Nephron progenitor cell (in vitro differentiated cells): ENCODE measurements around the gene GPATCH8.
"Not testable (repeated sequence)": the region's sequence is repeated elsewhere in the genome, so short reads cannot be mapped to it uniquely, and the experiment has no call there.

ENCODE experiments used
- DNase-seq: peaks from one replicate; pipeline ENCODE4 v3.0.0; 2021
- H3K27ac Mint-ChIP-seq: 2 replicates; pipeline ENCODE4 v1.8.0; 2021; ENCODE audit warnings: mild to moderate bottlenecking, moderate library complexity, mixed read lengths
- H3K27me3 Mint-ChIP-seq: 2 replicates; pipeline ENCODE4 v1.8.0; 2021; ENCODE audit warnings: mild to moderate bottlenecking, low read depth, mixed read lengths; ENCODE audit not compliant: poor library complexity
- H3K36me3 Mint-ChIP-seq: 2 replicates; pipeline ENCODE4 v1.8.0; 2021; ENCODE audit warnings: low read depth, mixed read lengths
- H3K4me1 Mint-ChIP-seq: 2 replicates; pipeline ENCODE4 v1.8.0; 2021; ENCODE audit warnings: mixed read lengths
- H3K4me3 Mint-ChIP-seq: 2 replicates; pipeline ENCODE4 v1.8.0; 2021; ENCODE audit warnings: mild to moderate bottlenecking, moderate library complexity, mixed read lengths
- H3K9me3 Mint-ChIP-seq: 2 replicates; pipeline ENCODE4 v1.8.0; 2021; ENCODE audit warnings: mild to moderate bottlenecking, moderate library complexity, mixed read lengths
- TF ChIP-seq, protein P1 (sequence below): fragments of 200-600 bp; sonication (generic); IDR thresholded peaks from 2 replicates; pipeline ENCODE4 v1.5.0; 2021; ENCODE audit warnings: antibody characterized with exemption

The GPATCH8 gene

DNA sequence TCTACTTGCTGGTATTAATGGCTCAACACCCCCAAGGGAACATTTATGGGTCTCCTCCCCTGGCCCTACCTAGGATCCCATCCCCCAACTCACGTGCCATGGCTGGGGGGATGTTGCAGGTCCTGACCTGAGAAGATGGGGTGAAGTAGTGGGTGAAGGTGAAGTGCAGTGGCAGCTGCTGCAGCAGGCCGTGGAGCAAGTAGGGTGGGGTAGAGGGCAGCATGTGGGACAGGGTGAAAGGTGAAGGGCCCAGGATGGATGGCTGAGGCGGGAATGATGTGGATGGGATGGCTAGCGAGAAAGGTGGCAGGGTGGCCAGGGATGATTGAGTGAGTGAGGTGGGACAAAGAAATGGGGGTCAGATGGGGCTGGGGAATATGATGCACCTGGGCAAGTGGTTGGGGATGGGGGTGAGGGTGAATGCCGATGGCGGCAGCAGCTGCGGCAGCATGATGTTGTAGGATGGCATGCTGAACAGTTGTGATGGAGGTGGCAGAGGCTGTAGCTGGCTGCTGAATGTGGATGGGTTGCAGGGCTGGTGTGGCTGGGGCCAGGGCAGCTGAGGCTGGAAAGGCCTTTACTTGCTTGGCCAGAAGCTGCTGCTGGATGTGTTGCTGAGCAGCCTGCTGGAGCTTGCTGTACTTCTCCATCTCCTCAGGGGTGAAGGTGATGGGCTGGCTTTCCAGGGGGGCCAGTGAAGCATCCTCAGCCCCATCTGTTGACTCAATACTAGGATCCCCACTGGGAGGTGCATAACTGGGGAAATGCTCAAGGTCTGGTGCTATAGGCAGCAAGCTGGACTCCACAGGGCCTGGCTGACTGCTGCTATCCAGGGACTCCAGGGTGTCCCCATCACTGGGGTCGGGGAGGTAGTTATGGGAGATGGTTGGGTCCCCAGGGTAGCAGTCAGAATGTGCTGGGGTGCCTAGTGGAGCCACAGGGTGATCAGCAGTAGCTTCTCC is 105.4 kb downstream of the GPATCH8 start:
- Mint-ChIP-seq H3K4me3 (no peak overlapping the region), H3K27me3 (no peaks in the 10 kb centered on the region), H3K4me1 (no peaks in the 10 kb centered on the region), H3K27ac (no peak overlapping the region), H3K36me3 (peaks cover 53% of the 10 kb centered on the region), H3K9me3 (no peaks in the 10 kb centered on the region)
- TF ChIP-seq, protein P1, sequence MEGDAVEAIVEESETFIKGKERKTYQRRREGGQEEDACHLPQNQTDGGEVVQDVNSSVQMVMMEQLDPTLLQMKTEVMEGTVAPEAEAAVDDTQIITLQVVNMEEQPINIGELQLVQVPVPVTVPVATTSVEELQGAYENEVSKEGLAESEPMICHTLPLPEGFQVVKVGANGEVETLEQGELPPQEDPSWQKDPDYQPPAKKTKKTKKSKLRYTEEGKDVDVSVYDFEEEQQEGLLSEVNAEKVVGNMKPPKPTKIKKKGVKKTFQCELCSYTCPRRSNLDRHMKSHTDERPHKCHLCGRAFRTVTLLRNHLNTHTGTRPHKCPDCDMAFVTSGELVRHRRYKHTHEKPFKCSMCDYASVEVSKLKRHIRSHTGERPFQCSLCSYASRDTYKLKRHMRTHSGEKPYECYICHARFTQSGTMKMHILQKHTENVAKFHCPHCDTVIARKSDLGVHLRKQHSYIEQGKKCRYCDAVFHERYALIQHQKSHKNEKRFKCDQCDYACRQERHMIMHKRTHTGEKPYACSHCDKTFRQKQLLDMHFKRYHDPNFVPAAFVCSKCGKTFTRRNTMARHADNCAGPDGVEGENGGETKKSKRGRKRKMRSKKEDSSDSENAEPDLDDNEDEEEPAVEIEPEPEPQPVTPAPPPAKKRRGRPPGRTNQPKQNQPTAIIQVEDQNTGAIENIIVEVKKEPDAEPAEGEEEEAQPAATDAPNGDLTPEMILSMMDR, result no peak
- no peak for DNase-seq

DNA sequence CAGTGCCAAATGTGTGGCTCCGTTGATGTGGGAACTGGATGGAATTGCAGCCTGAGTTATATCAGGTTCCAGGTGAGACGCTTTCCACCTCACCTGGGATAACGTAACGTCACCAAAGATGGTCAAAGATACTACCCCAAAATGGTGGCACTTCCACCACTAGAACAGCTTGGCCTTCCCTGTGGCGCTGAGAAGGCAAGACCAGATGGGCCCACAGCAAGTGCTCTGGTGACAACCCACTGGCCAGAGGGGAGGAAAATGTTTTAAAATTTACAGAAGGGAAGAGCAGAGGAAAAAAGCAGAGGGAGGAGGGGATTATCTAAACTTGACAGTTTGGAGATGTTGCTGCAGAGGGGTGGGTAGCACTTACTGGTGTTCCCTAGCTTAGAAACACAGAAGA is 106.3 kb downstream of the GPATCH8 start:
- no peaks in the 10 kb centered on the region for H3K9me3 Mint-ChIP-seq
- H3K36me3 Mint-ChIP-seq, result peaks cover 46% of the 10 kb centered on the region
- H3K4me3 Mint-ChIP-seq, result no peak overlapping the region
- H3K27me3 Mint-ChIP-seq, result no peaks in the 10 kb centered on the region
- H3K4me1 Mint-ChIP-seq, result no peaks in the 10 kb centered on the region
- no peak overlapping the region for H3K27ac Mint-ChIP-seq
- TF ChIP-seq, protein P1, result no peak
- DNase-seq, result no peak

DNA sequence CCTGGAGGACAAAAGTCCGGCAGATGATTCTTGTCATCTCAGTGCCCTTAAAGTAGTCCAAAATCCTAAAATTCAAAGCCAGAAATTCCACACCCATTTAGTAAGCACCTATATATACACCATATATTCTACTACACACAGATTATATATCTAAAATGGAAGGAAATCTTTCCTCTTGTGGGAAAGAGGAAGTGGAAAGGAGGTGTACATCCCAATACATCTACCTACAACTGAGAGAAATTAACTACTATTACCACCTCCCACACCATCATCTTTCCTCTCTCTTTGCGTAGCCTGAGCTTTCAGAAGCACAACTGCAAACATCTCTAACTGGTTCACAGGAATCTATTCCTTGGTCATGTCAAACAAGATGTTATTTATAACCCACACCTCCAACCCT is 108.4 kb downstream of the GPATCH8 start:
- peaks cover 9% of the 10 kb centered on the region for H3K4me1 Mint-ChIP-seq
- TF ChIP-seq, protein P1, result no peak

DNA sequence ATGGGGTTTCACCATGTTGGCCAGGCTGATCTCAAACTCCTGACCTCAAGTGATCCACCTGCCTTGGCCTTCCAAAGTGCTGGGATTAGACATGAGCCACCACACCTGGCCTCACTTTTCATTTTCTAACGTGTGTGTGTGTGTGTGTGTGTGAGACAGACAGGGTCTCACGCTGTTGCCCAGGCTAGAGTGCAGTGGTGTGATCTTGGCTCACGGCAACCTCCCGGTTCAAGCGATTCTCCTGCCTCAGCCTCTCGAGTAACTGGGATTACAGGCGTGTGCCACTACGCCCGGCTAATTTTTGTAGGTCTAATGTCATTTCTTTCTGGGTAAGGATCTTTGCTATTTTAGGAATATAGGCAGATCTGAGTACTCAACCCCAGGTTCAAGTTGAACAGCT is 109.1 kb downstream of the GPATCH8 start:
- not testable (repeated sequence) for H3K4me3 Mint-ChIP-seq, H3K27me3 Mint-ChIP-seq, H3K9me3 Mint-ChIP-seq, DNase-seq, H3K27ac Mint-ChIP-seq
- Mint-ChIP-seq H3K4me1 (peaks cover 14% of the 10 kb centered on the region), H3K36me3 (peaks cover 27% of the 10 kb centered on the region)

More for the DNA sequence above, 108.4 kb downstream of the GPATCH8 start:
- Mint-ChIP-seq H3K27me3 (no peaks in the 10 kb centered on the region), H3K36me3 (peaks cover 34% of the 10 kb centered on the region), H3K27ac (peak overlapping the region; percentile 29), H3K9me3 (no peaks in the 10 kb centered on the region), H3K4me3 (no peak overlapping the region)
- no peak for DNase-seq

DNA sequence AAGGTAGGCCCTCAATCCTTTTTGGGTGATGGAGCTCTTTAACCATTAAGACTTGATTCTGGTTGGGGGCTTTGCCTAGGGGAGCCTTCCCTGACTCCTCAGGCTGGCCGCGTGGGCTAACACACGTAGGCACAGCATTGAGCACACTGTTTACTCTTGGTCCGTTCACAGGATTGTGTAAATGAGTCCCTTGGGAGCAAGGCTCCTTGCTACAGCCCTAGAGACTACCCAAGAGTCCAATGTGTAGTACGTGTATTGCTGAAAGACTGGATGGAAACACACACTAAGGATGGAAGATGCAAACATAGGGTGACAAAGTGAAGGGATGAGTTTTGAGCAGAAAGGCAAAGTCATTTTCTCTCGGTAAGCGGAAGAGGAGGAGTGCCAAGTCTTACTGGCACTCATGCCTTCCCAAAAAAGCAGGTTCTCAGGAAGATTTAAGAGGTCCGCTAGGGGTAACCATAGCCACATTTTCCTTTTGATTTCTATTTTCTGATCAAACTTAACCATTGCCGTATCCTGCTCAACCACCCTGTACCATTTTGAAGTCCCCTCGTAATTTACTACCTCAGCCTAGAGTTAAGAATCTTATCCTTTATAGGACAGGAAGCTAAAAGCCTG is 112.8 kb downstream of the GPATCH8 start:
- Mint-ChIP-seq H3K9me3 (no peaks in the 10 kb centered on the region), H3K27ac (no peak overlapping the region), H3K4me1 (peaks cover 21% of the 10 kb centered on the region), H3K36me3 (no peaks in the 10 kb centered on the region), H3K27me3 (peaks cover 20% of the 10 kb centered on the region), H3K4me3 (no peak overlapping the region)
- no peak for DNase-seq
- TF ChIP-seq, protein P1, result no peak

DNA sequence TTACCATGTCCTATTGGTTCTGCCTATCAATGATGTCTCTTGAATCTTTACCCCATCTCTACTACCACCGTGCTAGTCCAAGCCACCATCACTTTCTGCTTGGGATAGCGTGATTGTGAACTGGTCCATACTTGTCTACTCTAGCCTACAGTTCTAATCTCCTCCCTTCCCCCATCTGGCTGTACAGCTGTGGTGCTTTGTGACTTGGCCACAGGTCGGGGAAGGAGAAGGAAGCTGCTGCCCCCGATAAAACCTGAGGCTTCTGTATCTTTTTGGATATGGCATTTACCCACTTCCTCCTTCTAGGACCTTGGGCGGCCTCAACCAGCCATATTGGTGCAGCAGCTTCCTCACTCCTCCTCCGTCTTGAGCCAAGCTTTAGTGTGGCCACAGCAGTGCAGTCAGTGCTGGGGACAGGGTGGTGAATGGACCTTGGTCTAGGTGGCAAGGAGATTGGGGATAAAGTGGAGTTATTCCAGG is 113.4 kb downstream of the GPATCH8 start:
- no peak for DNase-seq
- H3K4me1 Mint-ChIP-seq, result peaks cover 23% of the 10 kb centered on the region
- H3K9me3 Mint-ChIP-seq, result no peaks in the 10 kb centered on the region
- H3K27ac Mint-ChIP-seq, result no peak overlapping the region
- TF ChIP-seq, protein P1, result no peak
- H3K27me3 Mint-ChIP-seq, result peaks cover 26% of the 10 kb centered on the region
- H3K4me3 Mint-ChIP-seq, result no peak overlapping the region
- H3K36me3 Mint-ChIP-seq, result no peaks in the 10 kb centered on the region
